Endodermal cell (in vitro differentiated cells): ENCODE results near the gene OR8A1. TPM values are rescaled to one million over a fixed set of nuclear protein-coding genes. Genes with fewer than 3 reads are reported as not detected.

Experiments
- DNase-seq: peaks from one replicate; pipeline ENCODE4 v3.0.0-alpha.2; 2017
- H3K27ac ChIP-seq: 2 replicates; pipeline ENCODE4 v1.5.1; 2013; ENCODE audit warnings: mild to moderate bottlenecking, low read depth, low read length, moderate library complexity
- H3K27me3 ChIP-seq: 2 replicates; pipeline ENCODE4 v1.6.1; 2013; ENCODE audit warnings: mild to moderate bottlenecking, low read length, moderate library complexity; ENCODE audit not compliant: insufficient read depth, control insufficient read depth, poor library complexity, severe bottlenecking
- H3K36me3 ChIP-seq: 2 replicates; pipeline ENCODE4 v1.7.0; 2013; ENCODE audit warnings: mild to moderate bottlenecking, low read length, moderate library complexity; ENCODE audit not compliant: control insufficient read depth, insufficient read depth
- H3K4me1 ChIP-seq: one replicate; pipeline ENCODE4 v1.7.0; 2013; ENCODE audit warnings: low read length; ENCODE audit not compliant: control insufficient read depth, insufficient read depth
- H3K4me3 ChIP-seq: 2 replicates; pipeline ENCODE4 v1.5.1; 2013; ENCODE audit warnings: mild to moderate bottlenecking, low read length, moderate library complexity
- H3K9ac ChIP-seq: 2 replicates; pipeline ENCODE4 v1.6.1; 2013; ENCODE audit warnings: mild to moderate bottlenecking, low read length, moderate library complexity; ENCODE audit not compliant: poor library complexity, severe bottlenecking; ENCODE audit errors: extremely low read depth
- H3K9me3 ChIP-seq: 2 replicates; pipeline ENCODE4 v1.6.1; 2013; ENCODE audit warnings: mild to moderate bottlenecking, low read length, moderate library complexity; ENCODE audit not compliant: control insufficient read depth
- H3K27ac Mint-ChIP-seq: 2 replicates; pipeline ENCODE4 v1.8.0; 2020; ENCODE audit warnings: mixed read lengths
- H3K27me3 Mint-ChIP-seq: 2 replicates; pipeline ENCODE4 v1.8.0; 2021; ENCODE audit warnings: mild to moderate bottlenecking, mixed read lengths; ENCODE audit not compliant: insufficient read depth
- H3K36me3 Mint-ChIP-seq: 2 replicates; pipeline ENCODE4 v1.8.0; 2020; ENCODE audit warnings: low read depth, mixed read lengths
- H3K4me1 Mint-ChIP-seq: 2 replicates; pipeline ENCODE4 v1.8.0; 2020; ENCODE audit warnings: mixed read lengths
- H3K4me3 Mint-ChIP-seq: 2 replicates; pipeline ENCODE4 v1.8.0; 2020; ENCODE audit warnings: mild to moderate bottlenecking, moderate library complexity, mixed read lengths
- H3K9me3 Mint-ChIP-seq: 2 replicates; pipeline ENCODE4 v1.8.0; 2020; ENCODE audit warnings: mild to moderate bottlenecking, mixed read lengths
- CTCF ChIP-seq: fragments of 200-600 bp; sonication (generic); conservative IDR thresholded peaks from 2 replicates; pipeline ENCODE4 v1.5.0; 2021; ENCODE audit warnings: antibody characterized with exemption, mild to moderate bottlenecking
- WGBS, 2 experiments: methylation state at CpG; one replicate each; pipeline versions ENCODE4 v1.1.5 to v1.1.7; 2013; ENCODE audit warnings: missing lambda C conversion rate in 2 of 2, mixed read lengths in 1 of 2; ENCODE audit not compliant: insufficient coverage in 1 of 2, insufficient read length in 1 of 2; 5-methylcytosine and 5-hydroxymethylcytosine counted together
- total RNA-seq, 2 donors: library from RNA; stranded (reverse); fragmentation: NEBNext Ultra II Directional in 1 of 2; extraction: Animal tissue kit (Norgen Biotek cat#: 25700) in 1 of 2; gene quantifications; 2 replicates in 1 of 2; 3 replicates in 1 of 2; pipeline ENCODE4 v1.2.1, GENCODE V29; 2021

Gene OR8A1
- total RNA-seq, 2 donors from 2014 or later: 0.22 to 0.35 TPM

- no peak for DNase-seq
- H3K9ac ChIP-seq: no peak overlapping the region
- H3K4me3 ChIP-seq: peak overlapping the region; percentile 21
- H3K27me3 ChIP-seq: no peaks in the 10 kb centered on the region
- H3K27ac ChIP-seq: no peak overlapping the region
- Mint-ChIP-seq H3K27me3 (no peaks in the 10 kb centered on the region), H3K36me3 (no peaks in the 10 kb centered on the region), H3K9me3 (no peaks in the 10 kb centered on the region), H3K4me3 (no peak overlapping the region), H3K27ac (no peak overlapping the region), H3K4me1 (peaks cover 42% of the 10 kb centered on the region)
- 82 to 87% methylated on average over 8 of the region's 8 CpGs for WGBS, 2 experiments
- H3K36me3 ChIP-seq: no peaks in the 10 kb centered on the region
- no peak for TF ChIP-seq CTCF
- no peaks in the 10 kb centered on the region for H3K9me3 ChIP-seq
- peaks cover 29% of the 10 kb centered on the region for H3K4me1 ChIP-seq
These were observed 14.0 kb downstream of the OR8A1 start for GRCh38 chr11:124583781-124584180.

- H3K27me3 ChIP-seq: no peaks in the 10 kb centered on the region
- H3K9ac ChIP-seq: no peak overlapping the region
- no peak overlapping the region for H3K27ac ChIP-seq
- H3K4me3 ChIP-seq: peak overlapping the region; percentile 58
- Mint-ChIP-seq H3K4me1 (peaks cover 31% of the 10 kb centered on the region), H3K4me3 (no peak overlapping the region), H3K27ac (no peak overlapping the region), H3K9me3 (no peaks in the 10 kb centered on the region), H3K27me3 (no peaks in the 10 kb centered on the region), H3K36me3 (no peaks in the 10 kb centered on the region)
- WGBS, 2 experiments: 71 to 88% methylated on average over 1 to 4 of the region's 4 CpGs
- no peak for DNase-seq
- no peaks in the 10 kb centered on the region for H3K36me3 ChIP-seq
- peaks cover 27% of the 10 kb centered on the region for H3K4me1 ChIP-seq
- no peaks in the 10 kb centered on the region for H3K9me3 ChIP-seq
- no peak for TF ChIP-seq CTCF
These were observed 15.0 kb downstream of the OR8A1 start for GRCh38 chr11:124584681-124585372.

GRCh38 chr11:124586238-124586860, 16.6 kb downstream of the OR8A1 start:
- no peak overlapping the region for H3K4me3 ChIP-seq
- Mint-ChIP-seq H3K4me3 (no peak overlapping the region), H3K27me3 (no peaks in the 10 kb centered on the region), H3K9me3 (no peaks in the 10 kb centered on the region), H3K36me3 (no peaks in the 10 kb centered on the region), H3K27ac (no peak overlapping the region), H3K4me1 (peaks cover 28% of the 10 kb centered on the region)
- peak; percentile 82 for TF ChIP-seq CTCF
- H3K9ac ChIP-seq: no peak overlapping the region
- DNase-seq: peak; percentile 84
- no peaks in the 10 kb centered on the region for H3K9me3 ChIP-seq
- H3K27me3 ChIP-seq: no peaks in the 10 kb centered on the region
- peaks cover 27% of the 10 kb centered on the region for H3K4me1 ChIP-seq
- no peak overlapping the region for H3K27ac ChIP-seq
- H3K36me3 ChIP-seq: no peaks in the 10 kb centered on the region
- 58% methylated on average over 3 of the region's 3 CpGs; no CpG with 5 or more reads in 1 of the 2 experiments for WGBS, 2 experiments
